Measurements from ENCODE around the gene CS. TPM values are rescaled to one million over a fixed set of nuclear protein-coding genes. Genes with fewer than 3 reads are reported as not detected.

CS gene
- total RNA-seq, 1 donor from 2014 or later = 212 TPM

DNA sequence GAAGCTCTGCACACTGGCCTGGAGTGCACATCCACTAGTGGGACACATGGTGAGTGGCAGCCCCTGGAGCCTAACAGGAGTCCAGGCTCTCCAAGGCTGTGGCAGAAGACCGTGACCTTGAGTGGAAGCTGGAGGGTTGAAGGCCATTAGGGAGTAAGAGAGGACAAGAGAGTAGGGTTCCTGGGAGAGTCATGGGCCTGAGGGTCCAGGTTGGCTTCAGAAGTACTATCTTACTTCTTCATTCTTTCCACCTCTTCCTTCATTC, 39.0 kb upstream of the CS start:
- Histone ChIP-seq H3K27me3 (ENCODE audit: insufficient read depth, low read length) (no peaks in the 10 kb centered on the region), H2AFZ (ENCODE audit: low read depth, low read length) (no peak overlapping the region), H3K4me3 (ENCODE audit: insufficient read depth, low read depth, low read length) (no peak overlapping the region), H3K79me2 (ENCODE audit: insufficient read depth, low read length) (no peaks in the 10 kb centered on the region), H3K4me2 (ENCODE audit: low read length) (peak overlapping the region; percentile 7), H3K9ac (ENCODE audit: low read length) (no peak overlapping the region), H3K36me3 (ENCODE audit: insufficient read depth, low read length) (peaks cover 10% of the 10 kb centered on the region), H3K27ac (ENCODE audit: low read depth, low read length) (no peak overlapping the region), H4K20me1 (ENCODE audit: insufficient read depth, low read length) (no peaks in the 10 kb centered on the region), H3K4me1 (ENCODE audit: insufficient read depth, low read length) (peaks cover 12% of the 10 kb centered on the region), H3K9me3 (ENCODE audit: insufficient read depth, low read depth, low read length) (no peaks in the 10 kb centered on the region)
- H3K27me3 Mint-ChIP-seq (ENCODE audit: low read depth, unreplicated experiment) = no peaks in the 10 kb centered on the region
- DNase-seq (ENCODE audit: low read depth) (no peak), FAIRE-seq (no peak)
- no peak overlapping the region for H3K4me3 Mint-ChIP-seq (ENCODE audit: unreplicated experiment)
- H3K27ac Mint-ChIP-seq (ENCODE audit: unreplicated experiment) = peak overlapping the region; percentile 68
- TF ChIP-seq CTCF (IDR thresholded peaks at IDR 0.05; ENCODE audit: insufficient read depth, low read depth, low read length) (no peak), EZH2 (IDR thresholded peaks at IDR 0.05; ENCODE audit: insufficient read depth, low read length) (no peak)
- peaks cover 19% of the 10 kb centered on the region for H3K36me3 Mint-ChIP-seq (ENCODE audit: low read depth, unreplicated experiment)
- peaks cover 8% of the 10 kb centered on the region for H3K4me1 Mint-ChIP-seq (ENCODE audit: low read depth, unreplicated experiment)
- no peaks in the 10 kb centered on the region for H3K9me3 Mint-ChIP-seq (ENCODE audit: unreplicated experiment)

DNA sequence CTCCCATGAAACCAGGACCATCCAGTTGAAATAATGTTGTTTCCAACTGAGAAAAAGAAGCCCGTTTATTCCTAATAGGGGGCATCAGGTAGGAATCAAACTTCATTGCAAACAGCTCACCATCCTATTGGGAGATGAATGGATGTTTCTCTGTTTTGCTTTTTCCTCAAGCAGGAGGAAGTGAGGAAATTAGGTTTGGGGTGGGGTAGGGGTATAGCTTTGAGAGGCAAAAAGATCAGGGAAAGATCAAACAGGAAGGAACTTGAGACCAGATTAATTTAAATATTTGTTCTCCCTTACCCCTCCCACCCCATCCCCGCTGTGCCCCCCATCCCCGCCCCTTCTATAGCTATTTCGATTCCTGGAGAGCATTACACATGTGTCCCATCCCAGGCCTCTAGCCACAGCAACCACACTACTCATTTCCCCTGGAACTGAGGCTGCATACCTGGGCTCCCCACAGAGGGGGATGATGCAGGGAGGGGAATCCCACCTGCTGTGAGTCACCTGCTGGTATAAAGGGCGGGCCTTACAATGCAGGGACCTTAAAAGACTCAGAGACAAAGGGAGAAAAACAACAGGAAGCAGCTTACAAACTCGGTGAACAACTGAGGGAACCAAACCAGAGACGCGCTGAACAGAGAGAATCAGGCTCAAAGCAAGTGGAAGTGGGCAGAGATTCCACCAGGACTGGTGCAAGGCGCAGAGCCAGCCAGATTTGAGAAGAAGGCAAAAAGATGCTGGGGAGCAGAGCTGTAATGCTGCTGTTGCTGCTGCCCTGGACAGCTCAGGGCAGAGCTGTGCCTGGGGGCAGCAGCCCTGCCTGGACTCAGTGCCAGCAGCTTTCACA, 38.4 kb upstream of the CS start, which contains the start of gene IL23A:
Gene IL23A, plus strand, starts transcription at position 577 of the 850 bp plus-strand sequence. Its CDS starts 161 bp downstream, at position 738.
- H3K4me1 ChIP-seq (ENCODE audit: insufficient read depth, low read length) = peaks cover 13% of the 10 kb centered on the region
- no peaks in the 10 kb centered on the region for H3K27me3 ChIP-seq (ENCODE audit: insufficient read depth, low read length)
- peak; percentile 60 for DNase-seq (ENCODE audit: low read depth)
- no peaks in the 10 kb centered on the region for H4K20me1 ChIP-seq (ENCODE audit: insufficient read depth, low read length)
- peak within 1 kb of the TSS; percentile 7 for H3K4me2 ChIP-seq (ENCODE audit: low read length)
- Mint-ChIP-seq H3K4me1 (ENCODE audit: low read depth, unreplicated experiment) (peaks cover 8% of the 10 kb centered on the region), H3K9me3 (ENCODE audit: unreplicated experiment) (no peaks in the 10 kb centered on the region), H3K27ac (ENCODE audit: unreplicated experiment) (peak within 1 kb of the TSS; percentile 68), H3K36me3 (ENCODE audit: low read depth, unreplicated experiment) (peaks cover 14% of the 10 kb centered on the region), H3K27me3 (ENCODE audit: low read depth, unreplicated experiment) (no peaks in the 10 kb centered on the region), H3K4me3 (ENCODE audit: unreplicated experiment) (peak within 1 kb of the TSS; percentile 43)
- no peaks in the 10 kb centered on the region for H3K9me3 ChIP-seq (ENCODE audit: insufficient read depth, low read depth, low read length)
- no peaks in the 10 kb centered on the region for H3K79me2 ChIP-seq (ENCODE audit: insufficient read depth, low read length)
- no peak within 1 kb of the TSS for H3K9ac ChIP-seq (ENCODE audit: low read length)
- H2AFZ ChIP-seq (ENCODE audit: low read depth, low read length) = no peak within 1 kb of the TSS
- H3K27ac ChIP-seq (ENCODE audit: low read depth, low read length) = no peak within 1 kb of the TSS
- no peak within 1 kb of the TSS for H3K4me3 ChIP-seq (ENCODE audit: insufficient read depth, low read depth, low read length)
- TF ChIP-seq CTCF (IDR thresholded peaks at IDR 0.05; ENCODE audit: insufficient read depth, low read depth, low read length) = no peak
- no peak for TF ChIP-seq EZH2 (IDR thresholded peaks at IDR 0.05; ENCODE audit: insufficient read depth, low read length)
- H3K36me3 ChIP-seq (ENCODE audit: insufficient read depth, low read length) = peaks cover 5% of the 10 kb centered on the region
- no peak for FAIRE-seq

DNA sequence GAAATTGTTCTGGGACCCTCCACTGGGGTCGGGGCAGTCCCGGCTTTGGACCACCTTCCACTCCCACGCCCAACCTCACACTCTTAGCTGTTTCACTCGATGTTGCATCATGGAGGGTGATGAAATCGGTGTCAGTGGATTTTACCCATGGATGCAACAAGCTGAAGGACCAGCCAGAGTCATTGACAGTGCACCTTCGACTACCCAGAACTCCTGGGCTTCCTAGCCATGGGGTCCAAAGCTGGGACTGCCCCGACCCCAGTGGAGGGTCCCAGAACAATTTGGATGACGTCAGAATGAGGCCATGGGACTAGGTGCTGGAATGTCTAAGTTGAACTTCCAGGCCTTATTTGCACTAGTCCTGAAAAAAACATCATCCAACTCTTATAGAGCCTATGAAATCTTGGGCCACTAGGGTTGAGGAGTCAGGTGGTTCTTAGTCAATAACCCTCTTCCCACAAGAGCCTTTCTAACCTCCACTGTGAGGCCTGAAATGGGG, 37.7 kb upstream of the CS start:
- Mint-ChIP-seq H3K27ac (ENCODE audit: unreplicated experiment) (no peak overlapping the region), H3K4me3 (ENCODE audit: unreplicated experiment) (no peak overlapping the region), H3K36me3 (ENCODE audit: low read depth, unreplicated experiment) (peaks cover 8% of the 10 kb centered on the region), H3K9me3 (ENCODE audit: unreplicated experiment) (no peaks in the 10 kb centered on the region), H3K4me1 (ENCODE audit: low read depth, unreplicated experiment) (peaks cover 10% of the 10 kb centered on the region), H3K27me3 (ENCODE audit: low read depth, unreplicated experiment) (no peaks in the 10 kb centered on the region)
- Histone ChIP-seq H3K4me3 (ENCODE audit: insufficient read depth, low read depth, low read length) (no peak overlapping the region), H2AFZ (ENCODE audit: low read depth, low read length) (no peak overlapping the region), H3K27me3 (ENCODE audit: insufficient read depth, low read length) (no peaks in the 10 kb centered on the region), H3K4me1 (ENCODE audit: insufficient read depth, low read length) (peaks cover 20% of the 10 kb centered on the region), H3K4me2 (ENCODE audit: low read length) (no peak overlapping the region), H3K9ac (ENCODE audit: low read length) (no peak overlapping the region), H3K79me2 (ENCODE audit: insufficient read depth, low read length) (no peaks in the 10 kb centered on the region), H3K36me3 (ENCODE audit: insufficient read depth, low read length) (peaks cover 4% of the 10 kb centered on the region), H3K27ac (ENCODE audit: low read depth, low read length) (no peak overlapping the region), H3K9me3 (ENCODE audit: insufficient read depth, low read depth, low read length) (no peaks in the 10 kb centered on the region), H4K20me1 (ENCODE audit: insufficient read depth, low read length) (no peaks in the 10 kb centered on the region)
- FAIRE-seq = no peak
- no peak for TF ChIP-seq CTCF (IDR thresholded peaks at IDR 0.05; ENCODE audit: insufficient read depth, low read depth, low read length)
- no peak for TF ChIP-seq EZH2 (IDR thresholded peaks at IDR 0.05; ENCODE audit: insufficient read depth, low read length)
- no peak for DNase-seq (ENCODE audit: low read depth)

All from astrocyte (in vitro differentiated cells and primary cell).